Measurements from ENCODE around the gene CPED1.
"Not testable (repeated sequence)": the region's sequence is repeated elsewhere in the genome, so short reads cannot be mapped to it uniquely, and the experiment has no call there.

CPED1 gene

DNA sequence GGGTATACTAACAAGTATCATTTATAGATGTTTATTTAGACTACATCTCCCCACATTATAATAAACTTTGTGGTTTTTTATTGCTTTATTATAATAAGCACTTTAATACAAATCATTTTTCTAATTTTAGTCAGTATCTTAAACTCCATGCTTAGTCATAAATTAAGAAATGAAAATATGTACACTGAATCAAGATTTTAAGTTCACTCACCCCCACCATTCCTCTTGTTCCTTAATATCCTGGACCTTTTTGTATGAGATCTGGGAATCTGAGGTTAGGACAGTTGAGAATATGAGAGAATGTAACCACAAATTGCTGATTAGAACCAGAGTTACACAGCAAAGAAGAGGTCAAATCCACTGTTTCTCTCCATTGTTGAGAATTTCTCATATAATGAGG is 246.7 kb downstream of the CPED1 start:
- no peak overlapping the region for H2AFZ ChIP-seq (ENCODE audit: low read length)
- no peak overlapping the region for H2AK5ac ChIP-seq (ENCODE audit: low read depth, low read length)
- H3K4me1 ChIP-seq (ENCODE audit: control insufficient read depth in 2 of 2, insufficient read depth in 1 of 2, low read depth in 1 of 2, low read length in 2 of 2): no peaks in the 10 kb centered on the region
- H3K27ac ChIP-seq (replicated peaks; ENCODE audit: low read length): no peak overlapping the region
- no peak overlapping the region for H2BK5ac ChIP-seq (ENCODE audit: low read length)
- H3K36me3 ChIP-seq (replicated peaks in 1 of 2; ENCODE audit: control insufficient read depth in 2 of 2, insufficient read depth in 2 of 2, low read length in 2 of 2): no peaks in the 10 kb centered on the region
- no peak overlapping the region for H3K14ac ChIP-seq (ENCODE audit: low read length)
- no peak overlapping the region for H3K9ac ChIP-seq (ENCODE audit: low read depth, low read length, poor library complexity)
- H3K4me3 ChIP-seq (ENCODE audit: low read length in 2 of 2): no peak overlapping the region
- H3K4me2 ChIP-seq (ENCODE audit: insufficient read depth, low read length, poor library complexity, severe bottlenecking): no peak overlapping the region
- no peak overlapping the region for H3K18ac ChIP-seq (ENCODE audit: low read length)
- no peak overlapping the region for H2BK15ac ChIP-seq (ENCODE audit: low read length)
- H3K79me1 ChIP-seq (ENCODE audit: low read depth, low read length): no peaks in the 10 kb centered on the region
- H2BK12ac ChIP-seq (ENCODE audit: low read length): no peak overlapping the region
- no peak overlapping the region for H4K8ac ChIP-seq (ENCODE audit: low read depth, low read length)
- H2BK120ac ChIP-seq (ENCODE audit: low read depth, low read length): no peak overlapping the region
- H4K91ac ChIP-seq (ENCODE audit: low read depth, low read length, poor library complexity): no peak overlapping the region
- DNase-seq (ENCODE audit: low spot score): no peak
- H3K9me3 ChIP-seq (replicated peaks in 1 of 2; ENCODE audit: control insufficient read depth in 2 of 2, insufficient read depth in 1 of 2, low read depth in 1 of 2, low read length in 2 of 2): no peaks in the 10 kb centered on the region
- H3K4ac ChIP-seq (ENCODE audit: low read length): no peak overlapping the region
- no peaks in the 10 kb centered on the region for H3K27me3 ChIP-seq (ENCODE audit: control insufficient read depth in 3 of 3, insufficient read depth in 3 of 3, low read depth in 1 of 3, low read length in 3 of 3)
- no peak overlapping the region for H3K23ac ChIP-seq (ENCODE audit: low read depth, low read length, poor library complexity)

DNA sequence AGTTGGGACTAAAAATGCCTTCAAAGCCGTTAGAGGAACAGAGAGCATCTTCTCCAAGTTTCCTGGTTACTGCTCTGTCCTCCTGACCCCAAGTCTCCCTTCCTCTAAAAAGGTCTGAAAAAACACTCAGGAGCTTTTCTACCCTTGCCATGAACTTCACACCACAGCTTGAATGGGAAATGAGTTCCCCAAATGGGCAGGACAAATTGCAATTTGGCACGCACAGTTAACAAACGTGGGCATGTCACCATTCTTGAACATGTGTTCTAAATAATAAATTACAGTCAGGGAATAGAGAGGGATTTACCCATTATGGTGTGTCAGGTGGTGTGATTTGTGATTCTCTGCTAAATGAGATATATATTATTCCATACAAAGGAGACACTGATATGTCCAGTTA is 249.1 kb downstream of the CPED1 start:
- Histone ChIP-seq H4K8ac (ENCODE audit: low read depth, low read length) (no peak overlapping the region), H2BK120ac (ENCODE audit: low read depth, low read length) (no peak overlapping the region), H3K18ac (ENCODE audit: low read length) (no peak overlapping the region), H3K36me3 (replicated peaks in 1 of 2; ENCODE audit: control insufficient read depth in 2 of 2, insufficient read depth in 2 of 2, low read length in 2 of 2) (no peaks in the 10 kb centered on the region), H3K4me1 (ENCODE audit: control insufficient read depth in 2 of 2, insufficient read depth in 1 of 2, low read depth in 1 of 2, low read length in 2 of 2) (no peaks in the 10 kb centered on the region), H2BK12ac (ENCODE audit: low read length) (no peak overlapping the region), H3K23ac (ENCODE audit: low read depth, low read length, poor library complexity) (no peak overlapping the region), H4K91ac (ENCODE audit: low read depth, low read length, poor library complexity) (no peak overlapping the region), H3K79me1 (ENCODE audit: low read depth, low read length) (no peaks in the 10 kb centered on the region), H3K27me3 (ENCODE audit: control insufficient read depth in 3 of 3, insufficient read depth in 3 of 3, low read depth in 1 of 3, low read length in 3 of 3) (no peaks in the 10 kb centered on the region), H2BK15ac (ENCODE audit: low read length) (no peak overlapping the region), H3K9ac (ENCODE audit: low read depth, low read length, poor library complexity) (no peak overlapping the region), H3K9me3 (replicated peaks in 1 of 2; ENCODE audit: control insufficient read depth in 2 of 2, insufficient read depth in 1 of 2, low read depth in 1 of 2, low read length in 2 of 2) (no peaks in the 10 kb centered on the region), H3K4ac (ENCODE audit: low read length) (no peak overlapping the region), H3K4me2 (ENCODE audit: insufficient read depth, low read length, poor library complexity, severe bottlenecking) (no peak overlapping the region), H2AK5ac (ENCODE audit: low read depth, low read length) (no peak overlapping the region), H3K14ac (ENCODE audit: low read length) (no peak overlapping the region), H3K27ac (replicated peaks; ENCODE audit: low read length) (no peak overlapping the region), H2AFZ (ENCODE audit: low read length) (no peak overlapping the region), H3K4me3 (ENCODE audit: low read length in 2 of 2) (no peak overlapping the region), H2BK5ac (ENCODE audit: low read length) (no peak overlapping the region)
- DNase-seq (ENCODE audit: low spot score): no peak
- WGBS, 2 donors (ENCODE audit: extremely low coverage in 2 of 2, insufficient read length in 2 of 2, insufficient replicate concordance in 1 of 2): no CpG with 5 or more reads among the region's 3 CpGs

DNA sequence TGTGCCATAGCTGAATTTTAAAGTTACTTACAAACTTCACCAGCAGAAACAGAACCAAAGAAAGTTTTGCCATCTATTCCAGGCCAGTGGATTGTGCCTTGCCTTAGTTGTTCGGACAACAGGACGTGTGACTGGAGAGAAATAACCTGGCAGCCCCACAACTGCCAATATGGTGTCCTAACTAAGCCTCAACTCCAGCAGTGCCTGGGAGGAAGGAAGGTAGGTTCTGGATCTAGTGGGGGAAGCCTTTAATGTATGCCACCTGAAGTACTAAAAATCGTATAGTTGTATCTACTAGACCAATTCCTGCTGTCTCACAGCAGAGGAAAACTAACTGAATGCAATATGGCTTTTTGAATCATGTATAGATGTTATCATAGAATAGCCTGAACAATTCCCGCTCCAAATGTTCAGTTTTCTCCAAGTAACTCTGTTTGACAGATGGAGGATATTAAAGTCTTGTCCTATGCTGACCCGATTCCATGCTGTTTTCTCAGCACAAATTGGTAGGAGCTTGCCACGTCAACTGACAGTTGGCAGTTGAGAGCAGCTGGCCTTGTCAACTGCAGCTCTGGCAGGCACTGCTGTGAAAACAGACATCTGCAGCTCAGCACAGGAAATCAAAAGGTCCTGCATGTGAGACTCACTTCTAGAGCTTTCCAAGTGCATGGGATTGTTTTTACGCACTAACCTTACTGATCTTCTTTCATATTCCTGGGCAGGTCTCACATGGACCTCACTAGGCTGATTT is 255.8 kb downstream of the CPED1 start:
- Histone ChIP-seq H2AK5ac (ENCODE audit: low read depth, low read length) (no peak overlapping the region), H2BK120ac (ENCODE audit: low read depth, low read length) (no peak overlapping the region), H3K14ac (ENCODE audit: low read length) (no peak overlapping the region), H2BK15ac (ENCODE audit: low read length) (no peak overlapping the region), H2BK12ac (ENCODE audit: low read length) (no peak overlapping the region), H3K9me3 (replicated peaks in 1 of 2; ENCODE audit: control insufficient read depth in 2 of 2, insufficient read depth in 1 of 2, low read depth in 1 of 2, low read length in 2 of 2) (peaks cover 0 to 4% of the 10 kb centered on the region in 2 donors), H3K4ac (ENCODE audit: low read length) (no peak overlapping the region), H3K27ac (replicated peaks; ENCODE audit: low read length) (no peak overlapping the region), H2BK5ac (ENCODE audit: low read length) (no peak overlapping the region), H4K91ac (ENCODE audit: low read depth, low read length, poor library complexity) (no peak overlapping the region), H3K27me3 (ENCODE audit: control insufficient read depth in 3 of 3, insufficient read depth in 3 of 3, low read depth in 1 of 3, low read length in 3 of 3) (no peaks in the 10 kb centered on the region), H4K8ac (ENCODE audit: low read depth, low read length) (no peak overlapping the region), H3K9ac (ENCODE audit: low read depth, low read length, poor library complexity) (no peak overlapping the region), H3K4me2 (ENCODE audit: insufficient read depth, low read length, poor library complexity, severe bottlenecking) (no peak overlapping the region), H3K79me1 (ENCODE audit: low read depth, low read length) (no peaks in the 10 kb centered on the region), H2AFZ (ENCODE audit: low read length) (no peak overlapping the region), H3K4me3 (ENCODE audit: low read length in 2 of 2) (no peak overlapping the region), H3K4me1 (ENCODE audit: control insufficient read depth in 2 of 2, insufficient read depth in 1 of 2, low read depth in 1 of 2, low read length in 2 of 2) (no peaks in the 10 kb centered on the region), H3K23ac (ENCODE audit: low read depth, low read length, poor library complexity) (no peak overlapping the region), H3K36me3 (replicated peaks in 1 of 2; ENCODE audit: control insufficient read depth in 2 of 2, insufficient read depth in 2 of 2, low read length in 2 of 2) (no peaks in the 10 kb centered on the region), H3K18ac (ENCODE audit: low read length) (no peak overlapping the region)
- DNase-seq (ENCODE audit: low spot score): no peak
- WGBS, 2 donors (ENCODE audit: extremely low coverage in 2 of 2, insufficient read length in 2 of 2, insufficient replicate concordance in 1 of 2): no CpG with 5 or more reads among the region's 7 CpGs

DNA sequence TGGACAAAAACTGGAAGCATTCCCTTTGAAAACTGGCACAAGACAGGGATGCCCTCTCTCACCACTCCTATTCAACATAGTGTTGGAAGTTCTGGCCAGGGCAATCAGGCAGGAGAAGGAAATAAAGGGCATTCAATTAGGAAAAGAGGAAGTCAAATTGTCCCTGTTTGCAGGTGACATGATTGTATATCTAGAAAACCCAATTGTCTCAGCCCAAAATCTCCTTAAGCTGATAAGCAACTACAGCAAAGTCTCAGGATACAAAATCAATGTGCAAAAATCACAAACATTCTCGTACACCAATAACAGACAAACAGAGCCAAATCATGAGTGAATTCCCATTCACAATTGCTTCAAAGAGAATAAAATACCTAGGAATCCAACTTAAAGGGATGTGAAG is 262.9 kb downstream of the CPED1 start:
- H4K8ac ChIP-seq (ENCODE audit: low read depth, low read length); H2BK15ac ChIP-seq (ENCODE audit: low read length); H2BK5ac ChIP-seq (ENCODE audit: low read length); H3K27ac ChIP-seq (replicated peaks; ENCODE audit: low read length); H3K4me2 ChIP-seq (ENCODE audit: insufficient read depth, low read length, poor library complexity, severe bottlenecking); H3K79me1 ChIP-seq (ENCODE audit: low read depth, low read length); H2BK120ac ChIP-seq (ENCODE audit: low read depth, low read length); H3K14ac ChIP-seq (ENCODE audit: low read length); H3K4me3 ChIP-seq (ENCODE audit: low read length in 2 of 2); H2AK5ac ChIP-seq (ENCODE audit: low read depth, low read length); H3K23ac ChIP-seq (ENCODE audit: low read depth, low read length, poor library complexity); H4K91ac ChIP-seq (ENCODE audit: low read depth, low read length, poor library complexity); DNase-seq (ENCODE audit: low spot score); H3K4ac ChIP-seq (ENCODE audit: low read length); H3K4me1 ChIP-seq (ENCODE audit: control insufficient read depth in 2 of 2, insufficient read depth in 1 of 2, low read depth in 1 of 2, low read length in 2 of 2); H3K9me3 ChIP-seq (replicated peaks in 1 of 2; ENCODE audit: control insufficient read depth in 2 of 2, insufficient read depth in 1 of 2, low read depth in 1 of 2, low read length in 2 of 2); H2AFZ ChIP-seq (ENCODE audit: low read length); H3K18ac ChIP-seq (ENCODE audit: low read length); H3K27me3 ChIP-seq (ENCODE audit: control insufficient read depth in 3 of 3, insufficient read depth in 3 of 3, low read depth in 1 of 3, low read length in 3 of 3); H2BK12ac ChIP-seq (ENCODE audit: low read length); H3K36me3 ChIP-seq (replicated peaks in 1 of 2; ENCODE audit: control insufficient read depth in 2 of 2, insufficient read depth in 2 of 2, low read length in 2 of 2); H3K9ac ChIP-seq (ENCODE audit: low read depth, low read length, poor library complexity): not testable (repeated sequence)
- WGBS, 2 donors (ENCODE audit: extremely low coverage in 2 of 2, insufficient read length in 2 of 2, insufficient replicate concordance in 1 of 2): no CpG with 5 or more reads among the region's 1 CpG
